Superior temporal gyrus (tissue), 1 donor: ENCODE results near the gene EFCAB13.
"Not testable (repeated sequence)": the region's sequence is repeated elsewhere in the genome, so short reads cannot be mapped to it uniquely, and the experiment has no call there.

Source experiments
- DNase-seq: peaks from one replicate; pipeline ENCODE4 v3.0.0-alpha.2; 2016; ENCODE audit errors: extremely low spot score

The EFCAB13 gene

GRCh38 chr17:47330548-47330947 lies 6.8 kb downstream of the EFCAB13 start:
- DNase-seq = no peak

GRCh38 chr17:47332287-47332686 lies 8.5 kb downstream of the EFCAB13 start:
- DNase-seq = no peak

- no peak for DNase-seq
Observed at GRCh38 chr17:47335101-47335936, 11.6 kb downstream of the EFCAB13 start.

GRCh38 chr17:47338026-47338425 lies 14.3 kb downstream of the EFCAB13 start:
- no peak for DNase-seq

GRCh38 chr17:47352848-47353247 lies 29.1 kb downstream of the EFCAB13 start:
- no peak for DNase-seq

GRCh38 chr17:47358652-47359051 lies 34.9 kb downstream of the EFCAB13 start:
- DNase-seq = no peak

- no peak for DNase-seq
Observed at GRCh38 chr17:47363171-47363570, 39.4 kb downstream of the EFCAB13 start.

- no peak for DNase-seq
Observed at GRCh38 chr17:47367257-47367656, 43.5 kb downstream of the EFCAB13 start.

- DNase-seq = no peak
Observed at GRCh38 chr17:47368262-47368661, 44.5 kb downstream of the EFCAB13 start.

GRCh38 chr17:47370899-47371298 lies 47.1 kb downstream of the EFCAB13 start:
- not testable (repeated sequence) for DNase-seq

GRCh38 chr17:47373002-47373401 lies 49.2 kb downstream of the EFCAB13 start:
- DNase-seq = no peak

GRCh38 chr17:47376247-47376646 lies 52.5 kb downstream of the EFCAB13 start:
- DNase-seq = peak; percentile 1

GRCh38 chr17:47388825-47389224 lies 65.1 kb downstream of the EFCAB13 start:
- no peak for DNase-seq

- not testable (repeated sequence) for DNase-seq
Observed at GRCh38 chr17:47397532-47398128, 73.9 kb downstream of the EFCAB13 start.

- no peak for DNase-seq
Observed at GRCh38 chr17:47400333-47400732, 76.6 kb downstream of the EFCAB13 start.

- DNase-seq = no peak
Observed at GRCh38 chr17:47401100-47401499, 77.3 kb downstream of the EFCAB13 start.

GRCh38 chr17:47404006-47404405 lies 80.3 kb downstream of the EFCAB13 start:
- DNase-seq = no peak

GRCh38 chr17:47404875-47405274 lies 81.1 kb downstream of the EFCAB13 start:
- DNase-seq = no peak

GRCh38 chr17:47413872-47414271 lies 90.1 kb downstream of the EFCAB13 start:
- DNase-seq = no peak

- DNase-seq = no peak
Observed at GRCh38 chr17:47414612-47415011, 90.9 kb downstream of the EFCAB13 start.

- DNase-seq = no peak
Observed at GRCh38 chr17:47423406-47424295, 99.9 kb downstream of the EFCAB13 start.

- not testable (repeated sequence) for DNase-seq
Observed at GRCh38 chr17:47425233-47425632, 101.5 kb downstream of the EFCAB13 start.
